GM12875 (cell line): ENCODE measurements around the gene FBXW12.

Experiments used
- H3K4me3 ChIP-seq: one replicate; pipeline ENCODE4 v1.5.1; 2011; ENCODE audit warnings: low read depth, low read length, control low read depth
- TF ChIP-seq, protein P1 (sequence below): IDR thresholded peaks from 2 replicates; pipeline ENCODE4 v1.5.1; 2011; ENCODE audit warnings: low read depth, mild to moderate bottlenecking, control low read depth, inconsistent platforms, low read length, moderate library complexity, borderline replicate concordance; ENCODE audit not compliant: insufficient read depth

The FBXW12 gene

DNA sequence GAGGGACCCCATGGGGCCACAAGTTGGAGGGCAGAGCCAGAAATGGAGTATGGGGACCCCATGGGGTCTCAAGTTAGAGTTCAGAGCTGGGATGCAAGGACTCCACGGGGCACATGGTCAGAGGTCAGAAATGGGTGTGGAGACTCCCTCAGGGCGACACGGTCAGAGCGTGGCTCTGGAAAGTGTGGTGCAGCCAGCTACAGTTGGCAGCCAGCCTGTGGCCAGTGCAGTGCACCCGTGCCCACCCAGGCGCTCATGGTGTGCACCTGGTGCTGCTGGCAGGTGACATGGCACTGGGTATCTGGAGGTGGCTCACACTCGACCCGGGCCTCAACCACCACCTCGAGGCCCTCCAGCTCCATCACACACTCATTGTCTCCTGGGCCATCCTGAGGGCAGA is 46.6 kb downstream of the FBXW12 start:
- TF ChIP-seq, protein P1, sequence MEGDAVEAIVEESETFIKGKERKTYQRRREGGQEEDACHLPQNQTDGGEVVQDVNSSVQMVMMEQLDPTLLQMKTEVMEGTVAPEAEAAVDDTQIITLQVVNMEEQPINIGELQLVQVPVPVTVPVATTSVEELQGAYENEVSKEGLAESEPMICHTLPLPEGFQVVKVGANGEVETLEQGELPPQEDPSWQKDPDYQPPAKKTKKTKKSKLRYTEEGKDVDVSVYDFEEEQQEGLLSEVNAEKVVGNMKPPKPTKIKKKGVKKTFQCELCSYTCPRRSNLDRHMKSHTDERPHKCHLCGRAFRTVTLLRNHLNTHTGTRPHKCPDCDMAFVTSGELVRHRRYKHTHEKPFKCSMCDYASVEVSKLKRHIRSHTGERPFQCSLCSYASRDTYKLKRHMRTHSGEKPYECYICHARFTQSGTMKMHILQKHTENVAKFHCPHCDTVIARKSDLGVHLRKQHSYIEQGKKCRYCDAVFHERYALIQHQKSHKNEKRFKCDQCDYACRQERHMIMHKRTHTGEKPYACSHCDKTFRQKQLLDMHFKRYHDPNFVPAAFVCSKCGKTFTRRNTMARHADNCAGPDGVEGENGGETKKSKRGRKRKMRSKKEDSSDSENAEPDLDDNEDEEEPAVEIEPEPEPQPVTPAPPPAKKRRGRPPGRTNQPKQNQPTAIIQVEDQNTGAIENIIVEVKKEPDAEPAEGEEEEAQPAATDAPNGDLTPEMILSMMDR, result no peak

DNA sequence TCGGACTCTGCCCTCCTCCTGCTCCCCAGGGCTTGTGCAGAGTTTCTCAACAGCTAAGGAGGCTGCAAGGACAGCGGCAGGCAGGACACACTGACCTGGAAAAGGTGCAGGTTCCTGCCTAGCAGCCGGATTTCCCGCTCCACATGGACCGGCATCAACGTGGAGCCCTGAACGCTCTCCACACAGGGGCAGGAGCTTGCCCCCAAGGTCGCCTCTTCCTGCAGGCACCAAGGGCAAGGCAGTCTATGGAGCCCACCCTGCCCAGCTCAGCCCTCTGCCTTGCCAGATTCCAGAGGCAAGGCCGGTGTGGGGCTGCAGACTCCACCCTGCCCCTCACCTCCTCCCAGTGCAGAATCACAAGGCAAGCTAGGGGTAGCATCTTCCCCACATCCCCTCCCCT is 47.1 kb downstream of the FBXW12 start:
- H3K4me3 ChIP-seq, result no peak overlapping the region
- TF ChIP-seq, protein P1, result no peak

More for the DNA sequence above, 46.6 kb downstream of the FBXW12 start:
- H3K4me3 ChIP-seq, result no peak overlapping the region

DNA sequence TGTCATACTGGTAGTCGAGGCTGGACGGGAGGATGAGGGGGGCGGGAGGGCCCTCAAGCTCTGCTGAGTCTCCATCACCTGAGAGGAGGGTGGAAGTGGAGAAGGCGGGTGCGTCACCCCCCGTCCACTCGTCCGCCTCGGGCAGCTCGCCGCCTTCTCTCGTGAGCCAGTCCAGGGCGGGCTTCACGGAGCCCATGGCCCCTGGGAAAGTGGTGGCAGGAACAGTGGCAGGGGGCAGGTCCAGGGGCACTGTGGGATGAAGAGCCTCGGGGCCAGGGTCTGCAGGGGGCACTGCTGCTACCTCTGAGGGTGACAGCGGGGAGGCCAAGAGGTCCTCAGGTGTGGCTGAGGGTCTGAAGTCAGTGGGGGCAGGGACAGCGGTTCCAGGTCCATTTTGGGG is 47.6 kb downstream of the FBXW12 start:
- no peak overlapping the region for H3K4me3 ChIP-seq
- TF ChIP-seq, protein P1, result no peak

DNA sequence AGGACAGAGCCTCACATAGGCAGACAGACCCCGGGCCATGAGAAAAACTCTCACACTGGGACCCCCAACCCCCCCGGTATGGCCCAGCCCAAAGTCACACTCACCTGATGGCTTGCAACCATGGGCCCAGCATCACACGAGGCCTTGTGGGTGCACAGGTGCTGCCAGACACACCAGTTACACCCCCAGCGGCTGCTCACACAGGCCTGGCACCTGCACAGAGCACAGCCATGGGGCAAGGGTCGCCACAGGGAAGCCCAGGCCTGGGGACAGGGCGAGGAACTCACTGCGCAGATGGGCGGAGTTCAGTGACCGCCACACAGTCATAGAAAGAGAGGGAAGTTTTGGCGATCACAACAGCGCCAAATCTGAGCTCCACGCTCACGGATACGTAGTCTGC is 48.5 kb downstream of the FBXW12 start:
- TF ChIP-seq, protein P1, result no peak
- no peak overlapping the region for H3K4me3 ChIP-seq

DNA sequence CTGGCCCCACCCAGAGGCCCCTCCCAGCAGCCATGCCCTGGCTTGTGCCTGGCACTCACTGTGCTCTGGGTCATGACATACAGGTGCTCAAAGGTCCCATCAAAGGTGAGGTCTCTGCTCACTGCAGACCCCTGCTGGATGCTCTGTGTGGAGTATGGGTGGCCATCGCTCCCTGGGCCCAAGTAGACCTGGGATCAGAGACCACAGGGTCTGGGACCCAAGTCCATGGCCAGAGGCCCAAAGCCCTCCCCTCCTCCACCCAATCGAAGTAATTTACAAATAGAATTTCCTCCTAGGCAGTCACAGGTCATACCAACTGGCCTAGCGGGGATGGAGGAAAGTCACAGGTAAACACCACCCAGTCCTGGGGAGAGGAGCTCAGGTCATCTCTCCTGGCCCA is 50.3 kb downstream of the FBXW12 start:
- H3K4me3 ChIP-seq, result no peak overlapping the region
- TF ChIP-seq, protein P1, result peak; percentile 6; the same call in 1 of the 2 replicates

DNA sequence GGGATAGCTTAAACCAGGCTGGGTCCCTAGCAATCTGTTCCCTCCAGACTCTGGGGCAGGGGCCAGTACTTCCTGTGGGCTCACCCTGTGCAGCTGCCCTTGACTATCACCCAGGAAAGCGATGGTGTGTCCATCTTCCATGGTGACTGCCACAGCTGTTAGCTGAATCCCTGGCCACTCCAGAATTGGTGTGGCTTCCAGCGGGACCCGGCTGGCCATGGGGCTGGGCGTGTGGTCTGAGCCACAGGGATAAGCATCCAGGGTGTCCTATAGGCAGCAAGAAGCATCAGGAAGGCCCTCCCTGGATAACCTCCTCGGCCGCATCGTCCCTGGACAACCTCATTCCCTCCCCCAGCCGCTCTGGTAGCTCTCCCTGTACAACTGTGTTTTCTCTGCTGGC is 50.7 kb downstream of the FBXW12 start:
- H3K4me3 ChIP-seq, result no peak overlapping the region
- TF ChIP-seq, protein P1, result no peak

DNA sequence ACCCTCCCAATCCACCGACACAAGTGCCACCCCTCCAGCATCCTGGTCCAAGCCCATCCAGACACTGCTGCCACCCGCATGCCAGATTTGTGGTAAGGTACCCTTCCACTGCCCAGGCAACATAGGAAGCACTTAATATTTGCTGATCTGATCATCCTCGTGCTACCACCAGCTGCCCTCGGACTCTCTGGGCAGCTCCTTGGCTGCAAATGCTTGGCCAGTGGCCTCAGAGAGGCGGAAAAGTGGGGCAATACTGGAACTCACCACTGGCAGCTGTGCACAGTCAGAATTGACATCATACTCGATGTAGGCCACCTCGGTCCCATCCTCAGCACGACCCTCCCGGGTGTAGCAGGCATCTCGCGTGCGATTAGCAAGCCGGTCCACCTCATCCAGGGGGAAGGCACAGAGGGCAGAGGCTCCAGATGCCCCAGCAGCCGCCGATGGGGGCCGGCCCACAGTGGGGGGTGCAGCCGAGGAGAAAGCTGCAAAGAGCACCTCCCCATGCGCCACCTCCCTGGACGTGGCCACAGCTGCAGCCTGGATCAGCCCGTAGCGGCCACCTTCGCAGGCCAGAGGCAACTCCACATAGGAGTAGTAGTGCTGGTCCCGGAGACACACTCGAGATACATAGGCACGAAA is 51.3 kb downstream of the FBXW12 start:
- TF ChIP-seq, protein P1, result no peak
- H3K4me3 ChIP-seq, result no peak overlapping the region
